Mesenchymal stem cell (in vitro differentiated cells and primary cell): Measurements from ENCODE around the gene DCLK1.

ENCODE experiments used
- DNase-seq: peaks from one replicate; pipeline ENCODE4 v3.0.0-alpha.2; 2013
- H2AFZ ChIP-seq: one replicate; pipeline ENCODE4 v1.6.1; 2013; ENCODE audit warnings: low read depth, mild to moderate bottlenecking, control low read depth, inconsistent platforms, low read length, moderate library complexity
- H2AK5ac ChIP-seq: 2 replicates; pipeline ENCODE4 v1.6.1; 2013; ENCODE audit warnings: low read length, moderate library complexity, mild to moderate bottlenecking, inconsistent platforms; ENCODE audit not compliant: severe bottlenecking
- H2BK120ac ChIP-seq: one replicate; pipeline ENCODE4 v1.6.1; 2013; ENCODE audit warnings: low read depth, mild to moderate bottlenecking, inconsistent platforms, low read length, moderate library complexity
- H2BK12ac ChIP-seq, 2 experiments: one replicate each; pipeline ENCODE4 v1.6.1; 2013; ENCODE audit warnings: inconsistent platforms in 2 of 2, low read length in 2 of 2, mild to moderate bottlenecking in 2 of 2, moderate library complexity in 2 of 2, control low read depth in 1 of 2
- H2BK15ac ChIP-seq: one replicate; pipeline ENCODE4 v1.6.1; 2013; ENCODE audit warnings: mild to moderate bottlenecking, low read depth, inconsistent platforms; ENCODE audit not compliant: poor library complexity, severe bottlenecking
- H2BK5ac ChIP-seq: 2 replicates; pipeline ENCODE4 v1.6.1; 2013; ENCODE audit warnings: low read depth, mild to moderate bottlenecking, low read length, control low read depth, inconsistent platforms; ENCODE audit not compliant: poor library complexity, severe bottlenecking
- H3K14ac ChIP-seq, 2 experiments: one replicate each; pipeline ENCODE4 v1.6.1; 2013; ENCODE audit warnings: inconsistent platforms in 2 of 2, low read length in 2 of 2, control low read depth in 1 of 2, mild to moderate bottlenecking in 1 of 2, moderate library complexity in 1 of 2
- H3K18ac ChIP-seq, 2 experiments: one replicate each; pipeline ENCODE4 v1.6.1; 2013; ENCODE audit warnings: inconsistent platforms in 2 of 2, low read length in 2 of 2, control low read depth in 1 of 2, low read depth in 1 of 2, mild to moderate bottlenecking in 1 of 2
- H3K23ac ChIP-seq, 2 experiments: one replicate each; pipeline ENCODE4 v1.6.1; 2013; ENCODE audit warnings: inconsistent platforms in 2 of 2, low read length in 2 of 2, mild to moderate bottlenecking in 2 of 2, moderate library complexity in 2 of 2, control low read depth in 1 of 2
- H3K27ac ChIP-seq: 2 replicates; pipeline ENCODE4 v1.5.1; 2013; ENCODE audit warnings: mild to moderate bottlenecking, moderate library complexity, low read length, control low read depth, inconsistent platforms; ENCODE audit not compliant: poor library complexity, severe bottlenecking
- H3K27me3 ChIP-seq, 2 experiments: 2 replicates each; pipeline versions ENCODE4 v1.6.1 to v1.7.0; 2013; ENCODE audit warnings: low read length in 2 of 2, mild to moderate bottlenecking in 2 of 2, moderate library complexity in 2 of 2, control low read depth in 1 of 2, inconsistent platforms in 1 of 2; ENCODE audit not compliant: control insufficient read depth in 1 of 2, insufficient read depth in 1 of 2
- H3K36me3 ChIP-seq, 2 experiments: 2 replicates each; pipeline versions ENCODE4 v1.6.1 to v1.7.0; 2013; ENCODE audit warnings: low read length in 2 of 2, control low read depth in 1 of 2, inconsistent platforms in 1 of 2, low read depth in 1 of 2, mild to moderate bottlenecking in 1 of 2; ENCODE audit not compliant: insufficient read depth in 2 of 2, control insufficient read depth in 1 of 2
- H3K4ac ChIP-seq, 2 experiments: one replicate each; pipeline ENCODE4 v1.6.1; 2013; ENCODE audit warnings: inconsistent platforms in 2 of 2, low read length in 2 of 2, mild to moderate bottlenecking in 2 of 2, moderate library complexity in 2 of 2, control low read depth in 1 of 2, low read depth in 1 of 2
- H3K4me1 ChIP-seq: 2 replicates; pipeline ENCODE4 v1.6.1; 2013; ENCODE audit warnings: low read depth, low read length, control low read depth; ENCODE audit not compliant: control insufficient read depth, insufficient read depth
- H3K4me2 ChIP-seq: 2 replicates; pipeline ENCODE4 v1.6.1; 2013; ENCODE audit warnings: low read length, mild to moderate bottlenecking, inconsistent platforms; ENCODE audit not compliant: poor library complexity, severe bottlenecking
- H3K4me3 ChIP-seq, 2 experiments: 2 replicates each; pipeline versions ENCODE4 v1.5.1 to v1.7.0; 2013; ENCODE audit warnings: low read length in 2 of 2, mild to moderate bottlenecking in 2 of 2, control low read depth in 1 of 2, low read depth in 1 of 2; ENCODE audit not compliant: insufficient read depth in 1 of 2
- H3K79me1 ChIP-seq: replicated peaks from 2 replicates; pipeline ENCODE4 v1.6.1; 2013; ENCODE audit warnings: mild to moderate bottlenecking, control low read depth, low read length, inconsistent platforms; ENCODE audit not compliant: poor library complexity, severe bottlenecking
- H3K9ac ChIP-seq: 2 replicates; pipeline ENCODE4 v1.7.0; 2013; ENCODE audit warnings: mild to moderate bottlenecking, low read length, moderate library complexity
- H3K9me3 ChIP-seq: 2 replicates; pipeline ENCODE4 v1.7.0; 2013; ENCODE audit warnings: mild to moderate bottlenecking, low read length; ENCODE audit not compliant: control insufficient read depth
- H4K8ac ChIP-seq: one replicate; pipeline ENCODE4 v1.6.1; 2013; ENCODE audit warnings: inconsistent platforms, mild to moderate bottlenecking, low read length, moderate library complexity
- H4K91ac ChIP-seq: one replicate; pipeline ENCODE4 v1.6.1; 2013; ENCODE audit warnings: mild to moderate bottlenecking, low read length, inconsistent platforms
- WGBS: methylation state at CpG from one replicate; pipeline ENCODE4 v1.1.7; 2013; ENCODE audit warnings: mixed read lengths; 5-methylcytosine and 5-hydroxymethylcytosine counted together

DCLK1 gene

DNA sequence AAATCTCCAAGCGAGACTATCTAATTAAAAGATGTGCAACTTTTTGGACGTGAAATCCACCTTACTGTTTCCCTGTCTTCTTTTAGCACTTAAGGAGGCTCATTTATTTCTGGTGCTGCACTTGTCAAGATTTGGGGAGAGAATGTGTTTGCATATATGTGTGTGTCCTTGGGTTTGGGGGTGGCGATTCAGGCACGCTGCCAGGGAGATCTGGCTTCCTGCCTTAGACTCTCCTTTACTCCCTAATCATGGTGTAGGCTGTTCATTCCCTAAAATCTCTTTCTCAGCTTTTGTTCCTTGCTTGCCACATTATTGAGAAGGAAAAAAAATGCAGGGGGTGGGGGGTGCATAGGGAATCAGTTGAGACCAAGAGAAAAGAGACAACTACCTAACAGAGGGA is 271.2 kb downstream of the DCLK1 start:
- Histone ChIP-seq H2BK15ac (no peak overlapping the region), H4K8ac (no peak overlapping the region), H3K23ac (no peak overlapping the region), H3K4me1 (peaks cover 6% of the 10 kb centered on the region), H2BK12ac (no peak overlapping the region), H3K9ac (no peak overlapping the region), H3K27ac (no peak overlapping the region), H3K4me2 (no peak overlapping the region), H3K79me1 (no peaks in the 10 kb centered on the region), H3K4me3 (no peak overlapping the region), H3K9me3 (no peaks in the 10 kb centered on the region), H3K36me3 (peaks cover 0 to 5% of the 10 kb centered on the region in 2 experiments), H2BK5ac (no peak overlapping the region), H3K27me3 (no peaks in the 10 kb centered on the region), H3K18ac (no peak overlapping the region), H2AFZ (no peak overlapping the region), H3K4ac (no peak overlapping the region), H3K14ac (no peak overlapping the region), H4K91ac (no peak overlapping the region), H2BK120ac (no peak overlapping the region), H2AK5ac (no peak overlapping the region)
- 100% methylated on average over 2 of the region's 4 CpGs for WGBS
- DNase-seq: no peak

DNA sequence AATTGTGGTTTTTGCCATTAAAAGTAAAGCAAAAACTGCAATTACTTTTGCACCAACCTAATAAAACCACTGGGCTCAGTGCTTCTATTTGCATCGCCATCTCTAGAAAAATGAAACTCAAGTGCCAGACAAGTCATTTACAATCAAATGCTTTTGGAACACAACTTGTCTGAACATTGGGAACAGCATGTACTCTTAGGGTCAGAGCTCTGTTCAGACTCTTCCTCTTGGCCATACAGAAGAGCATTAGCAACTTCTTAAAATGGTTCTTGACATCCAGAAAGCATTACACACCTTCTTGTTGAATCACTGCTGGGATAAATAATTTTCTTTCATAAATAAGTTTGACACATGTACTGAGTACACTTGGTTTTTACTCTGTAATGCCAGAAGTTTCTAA is 272.5 kb downstream of the DCLK1 start:
- H2BK15ac ChIP-seq: no peak overlapping the region
- H2BK120ac ChIP-seq: no peak overlapping the region
- H4K91ac ChIP-seq: no peak overlapping the region
- H3K14ac ChIP-seq: no peak overlapping the region
- no peak overlapping the region for H3K4me3 ChIP-seq
- no peak overlapping the region for H3K9ac ChIP-seq
- no peak overlapping the region for H2BK12ac ChIP-seq
- no peaks in the 10 kb centered on the region for H3K27me3 ChIP-seq
- no peak overlapping the region for H3K4ac ChIP-seq
- H3K79me1 ChIP-seq: no peaks in the 10 kb centered on the region
- H2AK5ac ChIP-seq: no peak overlapping the region
- H4K8ac ChIP-seq: no peak overlapping the region
- no peak for DNase-seq
- 71% methylated on average over 1 of the region's 1 CpG for WGBS
- peaks cover 0 to 12% of the 10 kb centered on the region in 2 experiments for H3K36me3 ChIP-seq
- H2AFZ ChIP-seq: no peak overlapping the region
- no peak overlapping the region for H3K4me2 ChIP-seq
- H3K23ac ChIP-seq: no peak overlapping the region
- H3K9me3 ChIP-seq: no peaks in the 10 kb centered on the region
- H3K27ac ChIP-seq: no peak overlapping the region
- H3K4me1 ChIP-seq: peaks cover 6% of the 10 kb centered on the region
- H3K18ac ChIP-seq: no peak overlapping the region
- H2BK5ac ChIP-seq: no peak overlapping the region

DNA sequence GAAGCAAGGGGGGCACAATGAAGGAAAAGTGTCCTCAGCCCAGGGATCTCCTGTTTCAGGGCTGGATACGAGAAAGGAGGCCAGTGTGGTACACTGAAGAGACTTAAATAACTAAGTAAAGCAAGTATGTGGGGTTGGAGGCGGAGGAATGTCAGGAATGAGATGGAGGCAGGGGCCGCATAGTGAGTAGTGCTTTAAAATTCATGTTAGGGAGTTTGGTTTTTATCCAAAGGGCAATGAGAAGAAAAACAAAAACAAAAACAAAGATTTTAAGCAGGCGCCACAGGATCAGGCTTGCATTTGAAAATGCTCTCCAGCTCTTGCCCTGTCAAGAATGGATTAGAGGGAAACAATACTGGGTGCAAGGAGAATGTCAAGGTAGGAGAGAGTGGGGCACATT is 273.4 kb downstream of the DCLK1 start:
- H3K27me3 ChIP-seq: no peaks in the 10 kb centered on the region
- H2BK120ac ChIP-seq: no peak overlapping the region
- no peaks in the 10 kb centered on the region for H3K9me3 ChIP-seq
- H4K91ac ChIP-seq: no peak overlapping the region
- H3K4ac ChIP-seq: no peak overlapping the region
- no peak overlapping the region for H4K8ac ChIP-seq
- WGBS: 61% methylated on average over 4 of the region's 4 CpGs
- H3K4me3 ChIP-seq: no peak overlapping the region
- no peak overlapping the region for H2BK15ac ChIP-seq
- no peak overlapping the region for H3K14ac ChIP-seq
- peaks cover 0 to 14% of the 10 kb centered on the region in 2 experiments for H3K36me3 ChIP-seq
- peaks cover 6% of the 10 kb centered on the region for H3K4me1 ChIP-seq
- no peaks in the 10 kb centered on the region for H3K79me1 ChIP-seq
- H3K9ac ChIP-seq: no peak overlapping the region
- H2AK5ac ChIP-seq: no peak overlapping the region
- H3K18ac ChIP-seq: no peak overlapping the region
- H2BK5ac ChIP-seq: no peak overlapping the region
- no peak overlapping the region for H3K4me2 ChIP-seq
- H2AFZ ChIP-seq: no peak overlapping the region
- H2BK12ac ChIP-seq: no peak overlapping the region
- no peak overlapping the region for H3K23ac ChIP-seq
- DNase-seq: no peak
- H3K27ac ChIP-seq: peak overlapping the region; percentile 72

DNA sequence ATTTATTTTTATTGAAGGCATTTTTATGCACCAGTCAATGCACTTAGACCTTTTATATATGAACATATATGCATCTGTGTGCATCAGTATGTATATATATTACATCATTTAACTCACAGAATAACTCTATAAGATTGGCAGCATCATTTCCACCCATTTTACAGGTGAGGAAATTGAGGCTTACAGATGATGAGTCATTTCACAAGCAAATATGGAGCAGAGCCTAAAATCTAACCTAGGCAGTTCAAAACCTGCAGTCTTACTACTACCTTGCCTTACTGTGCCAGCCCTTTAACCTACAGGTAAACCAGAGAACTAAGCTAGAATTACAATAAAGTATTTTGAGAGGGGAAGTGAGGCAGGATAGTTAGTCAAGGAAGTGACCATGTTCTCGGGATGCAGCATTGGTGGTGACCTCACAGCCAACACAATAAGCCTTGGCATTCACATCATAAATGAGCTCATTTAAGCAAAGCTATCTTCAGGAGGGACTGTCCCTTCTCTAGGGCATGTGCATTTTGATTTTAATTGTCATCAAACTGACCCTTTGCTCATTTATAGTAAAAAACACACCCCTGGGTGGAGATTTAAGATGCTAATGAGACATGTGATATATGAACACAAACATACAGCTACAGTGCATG is 274.3 kb downstream of the DCLK1 start:
- H3K27me3 ChIP-seq: no peaks in the 10 kb centered on the region
- no peak overlapping the region for H3K9ac ChIP-seq
- 100% methylated on average over 1 of the region's 1 CpG for WGBS
- no peak overlapping the region for H2BK12ac ChIP-seq
- no peak overlapping the region for H3K23ac ChIP-seq
- no peak overlapping the region for H4K8ac ChIP-seq
- no peak overlapping the region for H4K91ac ChIP-seq
- H3K4ac ChIP-seq: no peak overlapping the region
- H2AFZ ChIP-seq: no peak overlapping the region
- H2BK5ac ChIP-seq: no peak overlapping the region
- H2BK15ac ChIP-seq: no peak overlapping the region
- H2AK5ac ChIP-seq: no peak overlapping the region
- no peaks in the 10 kb centered on the region for H3K79me1 ChIP-seq
- DNase-seq: no peak
- H3K36me3 ChIP-seq: peaks cover 0 to 22% of the 10 kb centered on the region in 2 experiments
- no peaks in the 10 kb centered on the region for H3K9me3 ChIP-seq
- no peak overlapping the region for H2BK120ac ChIP-seq
- H3K27ac ChIP-seq: peak overlapping the region; percentile 72
- no peak overlapping the region for H3K14ac ChIP-seq
- H3K4me2 ChIP-seq: no peak overlapping the region
- H3K4me3 ChIP-seq: no peak overlapping the region
- peaks cover 6% of the 10 kb centered on the region for H3K4me1 ChIP-seq
- H3K18ac ChIP-seq: no peak overlapping the region
